Measurements from ENCODE around the gene BCAS3. TPM values are rescaled to one million over a fixed set of nuclear protein-coding genes. Genes with fewer than 3 reads are reported as not detected.
"Not testable (repeated sequence)": the region's sequence is repeated elsewhere in the genome, so short reads cannot be mapped to it uniquely, and the experiment has no call there.

Gene BCAS3
- total RNA-seq, 1 experiment from 2014 or later = 31.0 TPM

DNA sequence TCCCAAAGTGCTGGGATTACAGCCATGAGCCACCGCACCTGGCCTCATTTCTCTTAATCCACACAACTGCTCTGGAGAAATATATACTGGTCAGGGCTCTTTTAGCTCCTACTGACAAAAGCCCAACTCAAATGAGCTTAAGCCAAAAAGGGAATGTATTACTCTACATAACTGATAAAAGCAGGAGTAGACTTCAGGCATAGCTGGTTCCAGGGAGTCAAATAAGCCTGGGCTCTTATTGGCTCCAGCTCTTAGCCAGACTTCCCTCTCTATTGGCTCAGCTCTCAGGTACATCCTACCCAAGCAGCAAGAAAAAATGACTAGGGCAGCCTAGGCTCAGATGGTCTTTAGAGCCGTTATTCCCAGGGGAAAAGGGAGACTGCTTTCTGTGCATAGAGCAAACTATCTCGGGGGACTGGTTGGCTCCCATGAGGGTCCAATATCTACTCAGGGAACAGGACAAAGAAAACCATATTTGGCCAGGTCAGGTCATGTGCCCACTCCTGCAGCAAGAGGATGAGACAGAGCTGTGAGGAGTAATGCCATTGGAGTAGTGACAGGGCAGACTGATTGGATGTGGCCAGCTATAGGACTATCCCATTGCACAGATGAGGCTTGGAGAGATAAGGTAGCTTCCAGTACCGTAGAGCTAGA lies 743.2 kb downstream of the BCAS3 start:
- no peak for DNase-seq (ENCODE audit: low spot score)

DNA sequence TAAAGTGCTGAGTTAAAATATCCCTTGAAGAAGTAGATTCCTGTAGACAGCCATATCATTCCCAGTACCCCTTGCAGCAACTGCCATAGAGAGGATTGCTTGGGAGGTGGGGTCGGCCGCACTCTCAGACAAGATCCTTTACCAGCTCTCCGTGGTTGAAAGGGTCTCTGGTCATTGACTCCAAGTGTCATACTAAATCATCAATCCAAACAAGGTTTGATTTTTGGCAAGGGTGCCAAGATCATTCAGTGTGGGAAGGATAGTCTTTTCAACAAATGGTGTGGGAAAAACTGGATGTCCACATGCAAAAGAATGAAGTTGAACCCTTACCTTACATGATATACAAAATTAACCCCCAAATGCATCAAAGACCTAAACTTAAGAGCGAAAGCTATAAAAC lies 743.8 kb downstream of the BCAS3 start:
- no peak for DNase-seq (ENCODE audit: low spot score)

DNA sequence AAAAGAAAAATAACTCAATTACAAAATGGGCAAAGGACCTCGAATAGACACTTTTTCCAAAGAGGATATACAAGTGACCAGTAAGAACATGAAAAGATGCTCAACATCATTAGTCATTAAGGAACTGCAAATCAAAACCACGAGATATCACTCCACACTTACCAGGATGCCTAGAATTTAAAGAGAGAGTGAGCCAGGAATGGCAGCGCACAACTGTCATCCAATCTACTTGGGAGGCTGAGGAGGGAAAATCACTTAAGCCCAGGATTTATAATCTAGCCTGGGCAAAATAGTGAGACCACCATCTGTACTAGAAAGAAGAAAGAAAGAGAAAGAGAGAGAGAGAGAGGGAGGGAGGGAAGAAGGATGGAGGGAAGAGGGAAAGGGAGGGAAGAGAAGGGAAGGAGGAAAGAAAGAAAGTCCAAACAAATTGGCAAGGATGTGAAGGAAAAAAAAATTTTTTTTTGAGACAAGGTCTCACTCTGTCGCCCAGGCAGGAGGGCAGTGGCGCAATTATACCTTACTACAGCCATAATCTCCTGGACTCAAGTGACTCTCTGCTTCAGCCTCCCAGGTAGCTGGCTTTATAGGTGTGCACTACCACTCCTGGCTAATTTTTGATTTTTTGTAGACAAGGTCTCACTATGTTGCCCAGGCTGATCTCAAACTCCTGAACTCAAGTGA lies 744.6 kb downstream of the BCAS3 start:
- peak; percentile 33 for DNase-seq (ENCODE audit: low spot score)

DNA sequence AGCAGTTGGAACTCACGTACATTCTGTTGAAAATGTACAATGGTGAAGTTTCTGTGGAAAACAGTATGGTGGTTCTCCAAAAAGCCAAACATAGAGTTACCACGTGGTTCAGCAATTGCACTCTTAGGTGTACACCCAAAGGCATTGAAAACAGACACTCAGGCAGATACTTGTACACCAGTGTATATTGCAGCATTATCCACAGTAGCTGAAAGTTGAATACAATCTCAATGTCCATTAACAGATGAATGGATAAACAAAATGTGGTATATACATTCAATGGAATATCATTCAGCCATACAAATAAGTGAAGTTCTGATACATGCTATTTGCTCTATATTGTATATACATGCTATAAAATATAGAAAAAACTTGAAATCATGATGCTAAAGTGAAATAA lies 745.2 kb downstream of the BCAS3 start:
- no peak for DNase-seq (ENCODE audit: low spot score)

DNA sequence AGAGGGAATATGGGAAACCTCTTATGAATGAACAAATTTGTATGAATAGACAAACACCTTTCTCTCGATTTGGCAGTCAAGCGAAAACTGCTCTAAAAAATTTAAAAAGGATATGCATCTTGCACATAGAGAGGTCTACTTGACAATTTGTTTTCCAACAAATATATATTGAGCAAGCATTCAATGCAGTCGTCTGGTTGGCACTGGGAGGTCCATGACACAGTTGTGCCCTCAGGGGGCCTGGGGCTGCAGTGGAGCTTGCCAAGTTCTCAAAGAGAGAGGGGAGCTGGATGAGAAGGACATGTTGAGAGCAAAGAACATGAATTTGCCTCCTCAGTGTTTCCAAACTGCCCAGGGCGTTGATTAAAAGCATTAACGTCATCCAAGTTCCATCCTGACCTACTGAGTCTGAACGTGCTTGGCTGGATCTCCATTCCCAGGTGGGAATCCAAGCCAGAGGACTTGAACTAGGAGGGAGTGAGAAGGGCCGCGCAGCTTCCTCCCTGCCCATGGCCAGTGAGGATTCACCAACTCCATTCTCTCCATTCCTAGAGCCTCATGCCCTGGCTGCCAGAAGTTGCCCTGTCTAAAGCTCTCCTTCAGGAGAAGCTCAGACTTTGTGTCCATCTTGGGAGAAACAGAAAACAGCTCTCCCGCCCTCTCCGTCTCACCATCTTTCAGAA lies 746.5 kb downstream of the BCAS3 start:
- DNase-seq (ENCODE audit: low spot score) = no peak

DNA sequence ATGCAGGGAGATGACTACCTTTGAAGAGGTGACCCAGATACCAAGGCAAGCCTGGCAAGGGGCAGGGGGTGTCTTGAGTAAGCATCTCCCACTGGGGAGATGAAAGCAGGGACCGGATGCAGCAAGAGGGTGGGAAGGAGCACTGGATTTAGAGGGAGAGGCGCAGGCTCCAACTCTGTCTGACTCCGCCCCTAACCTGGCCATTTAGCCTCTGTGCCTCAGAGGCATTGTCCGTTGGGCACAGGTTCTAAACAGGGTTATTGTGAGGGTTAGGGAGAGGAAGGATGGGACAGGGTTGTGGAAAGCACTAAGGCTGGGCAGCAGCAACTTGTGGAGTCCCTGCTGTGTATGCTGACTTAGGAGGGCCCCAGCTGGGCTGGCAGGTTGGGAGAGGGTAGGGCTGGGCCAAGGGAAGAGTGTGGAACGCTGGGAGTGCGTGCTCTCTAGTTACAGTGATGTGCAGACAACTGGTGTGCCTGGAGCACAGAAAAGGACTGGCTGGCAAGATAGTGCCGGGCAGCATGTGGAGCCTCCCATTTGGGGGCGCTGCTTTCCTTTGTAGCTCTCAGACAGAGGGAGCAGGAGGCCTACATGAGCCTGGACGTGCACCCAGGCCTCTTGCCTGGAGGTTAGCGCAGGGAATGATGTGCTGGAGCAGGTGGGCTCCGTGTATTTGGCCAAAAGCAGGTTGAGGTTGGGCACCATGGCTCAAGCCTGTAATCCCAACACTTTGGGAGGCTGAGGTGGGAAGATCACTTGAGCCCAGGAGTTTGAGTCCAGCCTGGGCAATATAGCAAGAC lies 748.2 kb downstream of the BCAS3 start:
- DNase-seq (ENCODE audit: low spot score) = peak; percentile 42

DNA sequence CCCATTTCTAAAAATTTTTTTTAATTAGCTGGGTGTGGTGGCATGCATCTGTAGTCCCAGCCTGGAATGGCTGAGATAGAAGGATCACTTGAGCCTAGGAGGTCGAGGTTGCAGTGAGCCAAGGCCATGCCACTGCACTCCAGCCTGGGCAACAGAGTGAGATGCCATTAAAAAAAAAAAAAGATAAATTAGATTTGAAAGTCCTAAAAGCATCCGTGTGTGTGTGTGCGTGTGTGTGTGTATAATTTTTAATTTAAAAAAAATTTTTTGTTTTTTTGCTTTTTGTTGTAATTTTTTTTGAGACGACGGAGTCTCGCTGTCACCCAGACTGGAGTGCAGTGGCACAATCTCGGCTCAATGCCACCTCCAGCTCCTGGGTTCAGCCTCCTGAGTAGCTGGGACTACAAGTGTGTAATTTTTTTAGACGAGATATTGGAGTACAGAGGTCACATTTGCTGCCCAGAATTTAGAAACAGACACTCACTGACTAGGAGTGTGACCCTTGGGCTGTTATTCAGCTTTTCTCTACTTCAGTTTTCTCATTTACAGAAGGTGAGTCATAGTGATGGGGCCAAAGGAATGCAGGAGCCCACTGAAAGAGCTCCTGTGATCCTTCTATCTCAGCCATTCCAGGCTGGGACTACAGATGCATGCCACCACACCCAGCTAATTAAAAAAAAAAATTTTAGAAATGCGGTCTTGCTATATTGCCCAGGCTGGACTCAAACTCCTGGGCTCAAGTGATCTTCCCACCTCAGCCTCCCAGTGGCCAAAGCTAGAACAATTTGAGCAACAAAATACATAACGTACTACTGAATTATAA lies 749.0 kb downstream of the BCAS3 start:
- peak; percentile 96 for DNase-seq (ENCODE audit: low spot score)

DNA sequence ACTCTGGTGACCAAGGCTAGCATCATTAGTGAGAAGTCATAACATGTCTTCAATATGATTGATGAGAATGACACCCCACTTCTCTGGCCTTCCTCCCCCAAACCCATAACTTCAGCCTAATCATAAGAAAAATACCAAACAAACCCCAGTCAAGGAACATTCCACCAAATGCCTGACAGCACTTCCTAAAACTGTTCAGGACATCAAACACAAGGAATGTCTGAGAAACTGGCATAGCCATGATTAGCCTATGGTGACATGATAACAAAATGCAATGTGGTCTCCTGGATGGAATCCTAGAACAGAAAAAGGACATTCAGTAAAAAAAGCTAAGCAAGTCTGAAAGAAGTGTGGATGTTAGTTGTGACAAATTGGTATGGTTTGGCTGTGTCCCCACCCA lies 749.9 kb downstream of the BCAS3 start:
- DNase-seq (ENCODE audit: low spot score) = peak; percentile 52

DNA sequence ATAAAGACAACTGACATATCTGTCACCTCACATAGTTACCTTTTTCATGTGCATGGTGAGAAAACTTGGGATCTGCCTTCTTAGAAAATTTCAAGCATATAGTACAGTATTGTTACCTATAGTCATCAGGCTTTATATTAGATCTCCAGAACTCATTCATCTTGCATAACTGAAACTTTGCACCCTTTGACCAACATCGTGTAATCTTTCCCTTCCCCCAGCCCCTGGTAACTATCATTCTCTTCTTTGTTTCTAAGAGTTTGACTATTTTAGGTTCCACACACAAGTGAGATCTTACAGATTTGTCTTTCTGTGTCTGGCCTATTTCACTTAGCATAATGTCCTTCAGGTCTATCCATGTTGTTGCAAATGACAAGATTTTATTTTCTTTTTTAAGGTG lies 751.6 kb downstream of the BCAS3 start:
- no peak for DNase-seq (ENCODE audit: low spot score)

DNA sequence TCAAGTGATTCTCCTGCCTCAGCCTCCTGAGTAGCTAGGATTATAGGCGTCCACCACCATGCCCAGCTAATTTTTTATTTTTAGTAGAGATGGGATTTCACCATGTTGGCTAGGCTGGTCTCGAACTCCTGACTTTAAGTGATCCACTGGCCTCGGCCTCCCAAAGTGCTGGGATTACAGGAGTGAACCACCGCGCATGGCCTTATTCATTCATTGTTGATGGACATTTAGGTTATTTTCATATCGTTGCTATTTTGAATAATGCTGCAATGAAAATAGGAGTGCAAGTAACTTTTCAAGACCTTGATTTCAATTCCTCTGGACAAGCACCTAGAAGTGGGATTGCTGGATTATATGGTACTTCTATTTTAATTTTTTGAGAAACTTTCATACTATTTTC lies 752.2 kb downstream of the BCAS3 start:
- not testable (repeated sequence) for DNase-seq (ENCODE audit: low spot score)

DNA sequence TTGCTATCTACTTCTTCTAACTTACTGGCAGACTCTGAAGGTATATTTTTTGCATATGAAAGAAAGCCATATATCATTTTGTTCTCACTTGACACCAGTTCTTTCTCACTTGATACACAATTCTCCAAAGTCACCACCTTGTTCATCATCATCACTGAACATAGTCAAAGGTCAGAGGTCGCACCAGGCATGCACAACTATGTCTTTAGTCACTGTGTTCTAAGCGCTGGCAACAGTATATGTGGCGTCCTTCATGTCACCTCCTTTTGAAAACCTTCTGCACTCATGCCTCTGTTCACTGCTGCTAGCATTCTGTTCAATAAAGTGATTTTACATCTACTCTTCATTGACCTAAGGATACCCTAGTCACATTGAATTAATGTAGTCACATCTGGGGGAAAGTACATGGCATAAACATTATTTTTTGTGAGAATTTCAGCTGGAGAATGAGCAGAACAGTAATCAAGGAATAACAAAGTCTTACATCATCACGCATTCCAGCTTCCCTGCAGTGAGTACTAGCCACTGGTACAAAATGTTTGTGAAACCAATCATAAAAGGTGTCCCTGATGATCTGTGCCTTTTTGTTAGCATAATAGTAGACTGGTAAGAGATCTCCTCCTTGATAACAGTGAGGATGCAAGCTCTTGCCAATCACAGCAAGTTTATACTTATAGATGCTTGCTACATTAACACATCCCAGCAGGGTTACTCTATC lies 754.1 kb downstream of the BCAS3 start:
- DNase-seq (ENCODE audit: low spot score) = peak; percentile 86

DNA sequence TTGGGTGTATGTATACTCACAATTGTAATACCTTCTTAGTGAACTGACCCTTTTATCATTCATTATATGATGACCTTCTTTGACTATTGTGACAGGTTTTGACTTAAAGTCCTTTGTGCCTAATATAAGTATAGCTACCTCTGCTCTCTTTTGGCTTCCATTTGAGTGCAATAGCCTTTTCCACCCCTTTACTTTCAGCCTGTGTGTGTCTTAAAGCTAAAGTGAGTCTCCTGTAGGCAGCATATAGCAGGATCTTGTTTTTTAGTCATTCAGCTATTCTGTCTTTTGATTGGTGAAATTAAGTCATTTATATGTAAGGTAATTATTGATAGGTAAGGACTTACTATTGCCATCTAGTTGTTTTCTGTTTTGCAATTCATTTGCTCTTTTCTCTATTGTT lies 758.6 kb downstream of the BCAS3 start:
- DNase-seq (ENCODE audit: low spot score) = no peak

DNA sequence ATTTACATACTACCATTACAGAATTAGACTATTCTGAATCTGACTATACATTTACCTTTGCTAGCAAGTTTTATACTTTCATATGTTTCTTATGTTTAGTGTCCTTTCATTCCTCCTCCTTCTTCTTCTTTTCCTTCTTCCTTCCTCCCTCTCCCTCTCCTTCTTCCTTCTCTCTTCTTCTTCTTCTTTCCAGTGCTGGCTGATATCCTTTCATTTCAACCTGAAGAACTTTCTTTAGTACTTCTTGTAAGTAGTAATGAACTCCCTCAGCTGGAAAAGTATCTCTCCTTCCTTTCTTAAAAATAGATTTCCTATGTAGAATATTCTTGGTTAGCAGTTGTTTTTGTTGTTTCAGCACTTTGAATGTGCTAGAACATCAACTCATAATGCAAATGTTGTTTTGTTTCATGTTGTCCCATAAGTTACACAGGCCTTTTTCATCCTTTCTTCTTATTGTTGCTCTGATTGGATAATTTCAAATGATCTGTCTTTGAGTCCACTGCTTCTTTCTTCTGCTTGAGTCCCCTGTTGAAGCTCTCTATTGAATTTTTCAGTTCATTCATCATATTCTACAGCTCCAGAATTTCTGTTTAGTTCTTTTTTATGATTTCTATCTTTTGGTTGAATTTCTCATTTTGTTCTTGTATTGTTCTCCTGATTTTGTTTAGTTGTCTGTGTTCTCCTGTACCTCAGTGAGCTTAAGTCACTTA lies 759.5 kb downstream of the BCAS3 start:
- DNase-seq (ENCODE audit: low spot score) = no peak

DNA sequence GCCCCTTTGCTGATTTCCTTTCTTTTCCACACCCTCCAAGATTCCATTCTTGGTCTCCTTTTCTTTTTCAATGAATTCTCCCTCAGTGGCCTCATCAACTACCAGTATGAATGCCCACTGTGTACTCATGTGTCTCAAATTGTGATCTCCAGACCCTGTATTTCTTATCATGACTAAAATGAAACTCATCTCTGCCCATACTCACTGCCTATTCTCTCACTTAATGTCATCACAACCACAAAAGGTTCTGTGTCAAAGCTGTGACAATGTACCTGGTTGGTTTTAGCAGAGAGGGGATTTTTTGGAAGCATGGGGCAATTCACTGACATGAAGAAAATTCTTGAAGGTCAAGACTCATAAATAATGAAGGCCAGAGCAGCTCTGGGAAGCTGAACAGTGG lies 763.0 kb downstream of the BCAS3 start:
- no peak for DNase-seq (ENCODE audit: low spot score)

DNA sequence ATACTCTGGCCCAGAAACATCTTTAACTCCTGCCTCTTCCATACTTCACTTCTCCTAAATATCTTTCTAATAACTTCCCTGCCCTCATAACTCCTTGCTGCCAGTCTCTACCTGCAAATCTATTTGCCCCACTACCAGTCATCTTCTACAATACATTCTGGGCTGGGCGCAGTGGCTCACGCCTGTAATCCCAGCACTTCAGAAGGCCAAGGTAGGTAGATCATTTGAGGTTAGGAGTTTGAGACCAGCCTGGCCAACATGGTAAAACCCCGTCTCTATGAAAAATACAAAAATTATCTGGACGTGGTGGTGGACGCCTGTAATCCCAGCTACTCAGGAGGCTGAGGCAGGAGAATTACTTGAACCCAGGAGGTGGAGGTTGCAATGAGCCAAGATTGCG lies 763.9 kb downstream of the BCAS3 start:
- not testable (repeated sequence) for DNase-seq (ENCODE audit: low spot score)

DNA sequence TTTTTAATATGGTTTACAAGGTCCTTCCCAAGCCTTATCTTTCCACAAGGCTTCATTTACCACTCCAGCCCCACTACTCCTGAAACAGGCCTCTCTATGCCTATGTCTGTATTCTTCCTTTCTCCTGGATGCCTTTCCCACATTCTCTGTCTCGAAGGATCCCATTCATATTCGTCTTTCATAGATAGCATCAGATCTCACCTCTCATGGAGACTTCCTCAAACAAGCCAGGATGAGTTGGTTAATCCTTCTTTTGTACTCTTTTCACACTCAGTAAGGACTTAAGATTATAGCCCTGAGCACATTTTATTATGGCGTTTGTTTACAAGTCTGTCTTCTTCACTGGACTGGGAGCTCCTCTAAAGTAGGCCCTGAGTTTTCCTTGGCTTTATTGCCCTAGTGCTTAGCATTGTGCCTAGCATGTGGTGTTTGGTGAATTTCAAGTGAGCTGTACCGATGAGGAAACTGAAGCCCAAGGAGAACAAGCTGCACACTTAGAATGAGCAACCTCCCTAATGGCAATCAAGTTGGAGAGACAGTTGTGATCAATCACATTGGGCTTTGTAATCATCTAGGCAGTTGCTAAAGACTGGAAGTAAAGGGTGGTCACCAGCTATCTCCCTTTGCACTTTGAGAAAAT lies 764.6 kb downstream of the BCAS3 start:
- DNase-seq (ENCODE audit: low spot score) = no peak

All from A172 (cell line).